ENCODE measurements around the gene MCRS1. TPM values are rescaled to one million over a fixed set of nuclear protein-coding genes. Genes with fewer than 3 reads are reported as not detected.

The MCRS1 gene
- total RNA-seq, 1 experiment from 2014 or later: 103 TPM

DNA sequence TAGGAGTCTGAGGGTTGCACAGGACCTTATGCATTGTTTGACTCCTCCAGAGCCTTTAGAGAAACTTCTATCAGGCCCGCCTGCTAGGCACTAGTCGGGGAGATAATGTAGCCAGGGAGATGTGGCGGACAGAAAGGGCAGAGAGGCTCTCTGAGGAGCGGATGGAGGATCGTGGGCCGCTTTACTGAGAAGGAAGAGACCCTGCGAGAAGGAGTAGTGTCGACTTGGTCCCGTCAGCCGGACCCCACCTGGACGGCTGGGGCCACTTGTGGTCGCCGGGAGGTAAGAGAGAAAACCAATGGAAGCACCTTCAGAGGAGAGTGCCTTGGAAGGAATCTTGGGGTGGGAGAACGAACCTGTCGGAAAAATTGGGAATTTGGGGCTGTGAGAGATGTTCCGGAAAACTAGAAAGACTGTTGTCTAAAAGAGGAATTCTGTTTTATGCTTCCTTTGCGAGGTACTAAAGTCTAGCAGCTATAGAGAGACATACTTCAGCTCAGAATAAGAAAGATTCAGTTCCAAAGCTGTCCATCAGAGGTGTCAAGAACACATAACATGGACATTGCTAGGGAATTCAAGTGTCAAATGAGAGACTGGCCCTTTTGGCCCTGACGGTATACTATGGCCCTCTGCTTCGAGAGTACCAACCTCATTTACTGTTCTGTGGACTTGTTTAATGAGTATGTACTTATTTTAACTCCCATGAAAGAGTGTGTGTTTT is 660 bp upstream of the MCRS1 start:
- Histone ChIP-seq H3K79me2 (ENCODE audit: insufficient read depth, low read length) (no peaks in the 10 kb centered on the region; the same call in 1 of the 2 replicates), H3K79me1 (ENCODE audit: insufficient read depth, low read depth, low read length, poor library complexity, severe bottlenecking) (peaks cover 3% of the 10 kb centered on the region), H3K56ac (ENCODE audit: insufficient read length, low read depth, low read length) (no peak overlapping the region), H4K91ac (ENCODE audit: insufficient read length, low read depth, low read length) (no peak overlapping the region), H3T11ph (ENCODE audit: low read length) (no peak overlapping the region), H3K23me2 (ENCODE audit: insufficient read length, low read depth, low read length, poor library complexity, severe bottlenecking) (peaks cover 6% of the 10 kb centered on the region), H3K27ac (ENCODE audit: insufficient read length, low read depth, low read length) (no peak overlapping the region), H3K18ac (ENCODE audit: insufficient read length, low read depth, low read length) (no peak overlapping the region), H3K9ac (ENCODE audit: extremely low read depth, insufficient read length, low read length) (peak overlapping the region; percentile 69), H3K14ac (ENCODE audit: insufficient read depth, low read length) (no peak overlapping the region), H2BK20ac (ENCODE audit: low read depth, low read length, poor library complexity, severe bottlenecking) (no peak overlapping the region), H2BK12ac (ENCODE audit: insufficient read length, low read depth, low read length) (no peak overlapping the region), H2BK5ac (ENCODE audit: insufficient read length, low read length) (no peak overlapping the region), H2BK120ac (ENCODE audit: low read depth, low read length, poor library complexity, severe bottlenecking) (no peak overlapping the region), H3K4ac (ENCODE audit: low read depth, low read length) (no peak overlapping the region), H4K5ac (ENCODE audit: insufficient read length, low read depth, low read length) (no peak overlapping the region), H2BK15ac (ENCODE audit: low read depth, low read length) (no peak overlapping the region), H2AK5ac (ENCODE audit: insufficient read length, low read length) (no peak overlapping the region), H3K4me2 (ENCODE audit: insufficient read depth, insufficient read length, low read length) (peak overlapping the region; percentile 74), H3K4me1 (ENCODE audit: insufficient read depth, low read length) (no peaks in the 10 kb centered on the region), H2AFZ (ENCODE audit: low read length) (no peak overlapping the region), H3K9me3 (ENCODE audit: control insufficient read depth, low read depth, low read length) (no peaks in the 10 kb centered on the region), H4K8ac (replicated peaks; ENCODE audit: insufficient read length, low read depth, low read length) (no peak overlapping the region), H3K23ac (ENCODE audit: insufficient read length, low read depth, low read length) (no peak overlapping the region), H3K27me3 (ENCODE audit: insufficient read depth, low read length) (no peaks in the 10 kb centered on the region), H4K20me1 (ENCODE audit: control insufficient read depth, insufficient read depth, insufficient read length) (no peaks in the 10 kb centered on the region)
- H3K9me3 Mint-ChIP-seq: peaks cover 0 to 6% of the 10 kb centered on the region in 2 experiments; a peak in 3 of 5 replicates
- TF ChIP-seq, protein P1, sequence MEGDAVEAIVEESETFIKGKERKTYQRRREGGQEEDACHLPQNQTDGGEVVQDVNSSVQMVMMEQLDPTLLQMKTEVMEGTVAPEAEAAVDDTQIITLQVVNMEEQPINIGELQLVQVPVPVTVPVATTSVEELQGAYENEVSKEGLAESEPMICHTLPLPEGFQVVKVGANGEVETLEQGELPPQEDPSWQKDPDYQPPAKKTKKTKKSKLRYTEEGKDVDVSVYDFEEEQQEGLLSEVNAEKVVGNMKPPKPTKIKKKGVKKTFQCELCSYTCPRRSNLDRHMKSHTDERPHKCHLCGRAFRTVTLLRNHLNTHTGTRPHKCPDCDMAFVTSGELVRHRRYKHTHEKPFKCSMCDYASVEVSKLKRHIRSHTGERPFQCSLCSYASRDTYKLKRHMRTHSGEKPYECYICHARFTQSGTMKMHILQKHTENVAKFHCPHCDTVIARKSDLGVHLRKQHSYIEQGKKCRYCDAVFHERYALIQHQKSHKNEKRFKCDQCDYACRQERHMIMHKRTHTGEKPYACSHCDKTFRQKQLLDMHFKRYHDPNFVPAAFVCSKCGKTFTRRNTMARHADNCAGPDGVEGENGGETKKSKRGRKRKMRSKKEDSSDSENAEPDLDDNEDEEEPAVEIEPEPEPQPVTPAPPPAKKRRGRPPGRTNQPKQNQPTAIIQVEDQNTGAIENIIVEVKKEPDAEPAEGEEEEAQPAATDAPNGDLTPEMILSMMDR (conservative IDR thresholded peaks at IDR 0.05): no peak
- peaks cover 15 to 30% (median 28%) of the 10 kb centered on the region in 3 experiments; a peak in 6 of 7 replicates for H3K36me3 Mint-ChIP-seq (ENCODE audit: insufficient read depth in 1 of 3, low read depth in 3 of 3)
- no peak for DNase-seq
- WGBS (ENCODE audit: extremely low coverage, insufficient read length, low lambda C conversion rate): no CpG with 5 or more reads among the region's 19 CpGs
- peak overlapping the region; percentile 98 to 99 for H3K4me3 Mint-ChIP-seq
- no peaks in the 10 kb centered on the region; the same call in 1 of the 2 replicates for H3K27me3 Mint-ChIP-seq (ENCODE audit: low read depth)
- peaks cover 2 to 14% of the 10 kb centered on the region in 2 experiments for H3K4me1 Mint-ChIP-seq
- H3K27ac Mint-ChIP-seq: peak overlapping the region; percentile 99; a peak in 6 of 7 replicates

Data from H9 (cell line).